ENCODE results near the gene FHIP2A. TPM values are rescaled to one million over a fixed set of nuclear protein-coding genes. Genes with fewer than 3 reads are reported as not detected.
A peak's percentile ranks its signal among the peaks of the same experiment; 100 is the strongest.

The FHIP2A gene
- total RNA-seq, 1 donor: 49.6 TPM

DNA sequence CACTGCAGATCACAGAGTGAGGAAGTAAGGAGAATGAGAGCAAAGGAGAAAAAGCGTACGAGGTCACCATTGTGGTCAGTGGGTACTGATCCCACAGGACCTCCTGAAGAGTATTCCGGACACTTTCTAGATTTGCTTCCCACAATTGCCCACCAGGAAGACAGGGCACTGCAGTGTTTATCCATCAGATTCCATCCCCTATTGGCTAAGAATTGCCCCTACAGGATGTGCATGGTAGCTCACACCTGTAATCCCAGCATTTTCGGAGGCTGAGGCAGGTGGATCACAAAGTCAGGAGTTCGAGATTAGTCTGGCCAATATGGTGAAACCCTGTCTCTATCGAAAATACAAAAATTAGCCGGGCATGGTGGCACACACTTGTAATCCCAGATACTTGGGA is 5.3 kb upstream of the FHIP2A start:
- Histone ChIP-seq H3K79me2 (ENCODE audit: insufficient read depth, low read length) (peaks cover 27% of the 10 kb centered on the region), H3K27me3 (ENCODE audit: insufficient read depth, low read length) (no peaks in the 10 kb centered on the region), H3K27ac (ENCODE audit: low read depth, low read length) (no peak overlapping the region), H3K4me2 (ENCODE audit: insufficient read depth, low read length) (no peak overlapping the region), H2AFZ (ENCODE audit: low read length) (no peak overlapping the region), H3K4me3 (ENCODE audit: insufficient read depth, low read length) (no peak overlapping the region), H3K4me1 (ENCODE audit: insufficient read depth, low read length) (peaks cover 15% of the 10 kb centered on the region), H4K20me1 (ENCODE audit: insufficient read depth, low read length) (no peaks in the 10 kb centered on the region), H3K36me3 (ENCODE audit: insufficient read depth, low read length) (no peaks in the 10 kb centered on the region), H3K9me3 (ENCODE audit: low read depth, low read length) (no peaks in the 10 kb centered on the region)
- DNase-seq (ENCODE audit: insufficient read length, low spot score, missing footprints): no peak
- TF ChIP-seq, protein P1, sequence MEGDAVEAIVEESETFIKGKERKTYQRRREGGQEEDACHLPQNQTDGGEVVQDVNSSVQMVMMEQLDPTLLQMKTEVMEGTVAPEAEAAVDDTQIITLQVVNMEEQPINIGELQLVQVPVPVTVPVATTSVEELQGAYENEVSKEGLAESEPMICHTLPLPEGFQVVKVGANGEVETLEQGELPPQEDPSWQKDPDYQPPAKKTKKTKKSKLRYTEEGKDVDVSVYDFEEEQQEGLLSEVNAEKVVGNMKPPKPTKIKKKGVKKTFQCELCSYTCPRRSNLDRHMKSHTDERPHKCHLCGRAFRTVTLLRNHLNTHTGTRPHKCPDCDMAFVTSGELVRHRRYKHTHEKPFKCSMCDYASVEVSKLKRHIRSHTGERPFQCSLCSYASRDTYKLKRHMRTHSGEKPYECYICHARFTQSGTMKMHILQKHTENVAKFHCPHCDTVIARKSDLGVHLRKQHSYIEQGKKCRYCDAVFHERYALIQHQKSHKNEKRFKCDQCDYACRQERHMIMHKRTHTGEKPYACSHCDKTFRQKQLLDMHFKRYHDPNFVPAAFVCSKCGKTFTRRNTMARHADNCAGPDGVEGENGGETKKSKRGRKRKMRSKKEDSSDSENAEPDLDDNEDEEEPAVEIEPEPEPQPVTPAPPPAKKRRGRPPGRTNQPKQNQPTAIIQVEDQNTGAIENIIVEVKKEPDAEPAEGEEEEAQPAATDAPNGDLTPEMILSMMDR (IDR thresholded peaks at IDR 0.05; ENCODE audit: extremely low read depth, low read depth, low read length): no peak

DNA sequence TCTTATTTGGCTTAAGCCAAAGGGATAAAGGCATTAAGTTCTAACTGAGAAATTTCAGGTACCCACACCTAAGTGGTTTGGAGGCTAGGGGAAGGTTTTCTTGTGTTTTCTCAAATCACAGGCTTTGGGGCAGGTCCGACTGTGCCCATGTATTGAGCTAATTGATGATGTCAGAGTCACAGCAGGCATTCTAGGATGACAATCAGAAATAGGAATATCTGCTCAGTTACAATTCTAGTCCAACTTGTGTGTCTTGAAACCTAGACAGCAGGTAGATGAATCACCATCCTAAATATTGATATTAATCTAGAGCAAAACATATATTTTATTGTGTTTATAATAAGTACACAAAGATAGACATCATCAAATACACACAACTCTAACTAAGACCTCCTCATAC is 2.3 kb upstream of the FHIP2A start:
- Histone ChIP-seq H3K27ac (ENCODE audit: low read depth, low read length) (no peak overlapping the region), H3K27me3 (ENCODE audit: insufficient read depth, low read length) (no peaks in the 10 kb centered on the region), H3K9me3 (ENCODE audit: low read depth, low read length) (no peaks in the 10 kb centered on the region), H2AFZ (ENCODE audit: low read length) (no peak overlapping the region), H4K20me1 (ENCODE audit: insufficient read depth, low read length) (no peaks in the 10 kb centered on the region), H3K4me3 (ENCODE audit: insufficient read depth, low read length) (no peak overlapping the region), H3K4me1 (ENCODE audit: insufficient read depth, low read length) (peaks cover 24% of the 10 kb centered on the region), H3K4me2 (ENCODE audit: insufficient read depth, low read length) (no peak overlapping the region), H3K36me3 (ENCODE audit: insufficient read depth, low read length) (no peaks in the 10 kb centered on the region), H3K79me2 (ENCODE audit: insufficient read depth, low read length) (peaks cover 54% of the 10 kb centered on the region)
- TF ChIP-seq, protein P1 (IDR thresholded peaks at IDR 0.05; ENCODE audit: extremely low read depth, low read depth, low read length): no peak
- DNase-seq (ENCODE audit: insufficient read length, low spot score, missing footprints): no peak

DNA sequence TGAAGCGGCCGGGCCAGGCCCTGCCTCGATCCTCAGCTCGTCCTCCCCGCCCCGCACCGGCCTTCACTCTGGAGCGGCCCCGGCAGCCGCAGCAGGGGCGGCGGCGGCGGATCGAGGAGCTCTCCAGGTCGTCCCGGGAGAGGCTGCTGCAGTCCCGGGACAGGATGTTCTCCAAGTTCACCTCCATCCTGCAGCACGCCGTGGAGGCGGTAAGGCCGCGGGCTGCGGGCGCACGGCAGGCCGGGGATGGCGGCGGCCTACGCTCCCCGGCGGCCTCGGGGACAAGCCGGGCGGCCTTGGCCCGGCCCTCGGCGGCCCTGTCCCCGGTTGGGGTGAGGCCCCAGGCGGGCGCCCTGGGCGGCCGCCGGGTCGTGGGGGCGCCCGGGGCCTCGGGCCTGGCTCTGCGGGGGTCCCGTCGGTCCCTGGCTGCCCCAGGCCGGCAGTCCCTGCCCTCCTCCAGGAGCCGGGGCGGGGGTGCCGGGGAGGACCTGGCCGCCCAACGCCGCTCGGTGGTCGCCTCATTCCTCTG is 399 bp downstream of the FHIP2A start:
- Histone ChIP-seq H3K4me1 (ENCODE audit: insufficient read depth, low read length) (peaks cover 45% of the 10 kb centered on the region), H3K36me3 (ENCODE audit: insufficient read depth, low read length) (no peaks in the 10 kb centered on the region), H4K20me1 (ENCODE audit: insufficient read depth, low read length) (no peaks in the 10 kb centered on the region), H3K4me2 (ENCODE audit: insufficient read depth, low read length) (peak overlapping the region; percentile 79), H3K9me3 (ENCODE audit: low read depth, low read length) (no peaks in the 10 kb centered on the region), H3K79me2 (ENCODE audit: insufficient read depth, low read length) (peaks cover 70% of the 10 kb centered on the region), H3K27me3 (ENCODE audit: insufficient read depth, low read length) (no peaks in the 10 kb centered on the region), H2AFZ (ENCODE audit: low read length) (peak overlapping the region; percentile 2), H3K4me3 (ENCODE audit: insufficient read depth, low read length) (peak overlapping the region; percentile 73), H3K27ac (ENCODE audit: low read depth, low read length) (peak overlapping the region; percentile 86)
- peak; percentile 85 for DNase-seq (ENCODE audit: insufficient read length, low spot score, missing footprints)
- TF ChIP-seq, protein P1 (IDR thresholded peaks at IDR 0.05; ENCODE audit: extremely low read depth, low read depth, low read length): no peak

DNA sequence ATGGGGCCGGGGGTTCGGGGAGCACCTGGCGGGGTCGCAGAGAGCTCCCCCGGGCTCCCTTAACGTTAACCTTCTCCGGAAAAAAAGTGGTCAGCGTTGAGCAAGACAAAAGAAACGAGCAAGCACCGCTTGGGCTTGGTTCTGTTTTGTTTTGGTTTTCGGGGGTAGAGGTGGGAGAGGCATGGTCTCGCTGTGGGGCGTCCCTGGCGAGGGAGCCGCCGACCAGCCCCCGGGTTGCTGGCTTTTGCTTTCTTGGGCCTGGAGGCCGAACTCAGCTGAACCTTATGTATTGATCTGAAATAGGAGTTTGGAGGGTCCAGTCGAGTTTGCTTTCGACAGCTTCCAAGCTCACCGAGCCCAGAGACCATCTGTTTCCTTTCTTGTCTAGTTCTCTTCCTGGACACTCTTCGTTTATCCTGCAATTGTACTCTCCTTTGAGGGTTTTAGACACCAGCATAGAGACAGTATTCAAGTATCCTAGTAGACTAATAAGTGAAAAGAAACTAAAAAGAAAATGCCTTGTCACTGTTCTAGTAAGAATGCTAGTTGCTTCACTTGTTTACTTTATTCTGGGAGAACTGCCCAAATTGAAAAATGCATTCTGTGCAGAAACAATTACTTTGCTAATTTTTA is 980 bp downstream of the FHIP2A start:
- Histone ChIP-seq H3K4me2 (ENCODE audit: insufficient read depth, low read length) (peak overlapping the region; percentile 79), H4K20me1 (ENCODE audit: insufficient read depth, low read length) (no peaks in the 10 kb centered on the region), H3K36me3 (ENCODE audit: insufficient read depth, low read length) (no peaks in the 10 kb centered on the region), H3K27me3 (ENCODE audit: insufficient read depth, low read length) (no peaks in the 10 kb centered on the region), H3K4me3 (ENCODE audit: insufficient read depth, low read length) (peak overlapping the region; percentile 73), H3K9me3 (ENCODE audit: low read depth, low read length) (no peaks in the 10 kb centered on the region), H3K79me2 (ENCODE audit: insufficient read depth, low read length) (peaks cover 74% of the 10 kb centered on the region), H3K27ac (ENCODE audit: low read depth, low read length) (peak overlapping the region; percentile 86), H2AFZ (ENCODE audit: low read length) (no peak overlapping the region), H3K4me1 (ENCODE audit: insufficient read depth, low read length) (peaks cover 47% of the 10 kb centered on the region)
- peak; percentile 74 for DNase-seq (ENCODE audit: insufficient read length, low spot score, missing footprints)
- TF ChIP-seq, protein P1 (IDR thresholded peaks at IDR 0.05; ENCODE audit: extremely low read depth, low read depth, low read length): no peak
